ENCODE measurements around the gene DAB2IP. TPM values are rescaled to one million over a fixed set of nuclear protein-coding genes. Genes with fewer than 3 reads are reported as not detected.
A peak's percentile ranks its signal among the peaks of the same experiment; 100 is the strongest.

DAB2IP gene
- total RNA-seq, 1 donor from 2014 or later, result 81.6 TPM

DNA sequence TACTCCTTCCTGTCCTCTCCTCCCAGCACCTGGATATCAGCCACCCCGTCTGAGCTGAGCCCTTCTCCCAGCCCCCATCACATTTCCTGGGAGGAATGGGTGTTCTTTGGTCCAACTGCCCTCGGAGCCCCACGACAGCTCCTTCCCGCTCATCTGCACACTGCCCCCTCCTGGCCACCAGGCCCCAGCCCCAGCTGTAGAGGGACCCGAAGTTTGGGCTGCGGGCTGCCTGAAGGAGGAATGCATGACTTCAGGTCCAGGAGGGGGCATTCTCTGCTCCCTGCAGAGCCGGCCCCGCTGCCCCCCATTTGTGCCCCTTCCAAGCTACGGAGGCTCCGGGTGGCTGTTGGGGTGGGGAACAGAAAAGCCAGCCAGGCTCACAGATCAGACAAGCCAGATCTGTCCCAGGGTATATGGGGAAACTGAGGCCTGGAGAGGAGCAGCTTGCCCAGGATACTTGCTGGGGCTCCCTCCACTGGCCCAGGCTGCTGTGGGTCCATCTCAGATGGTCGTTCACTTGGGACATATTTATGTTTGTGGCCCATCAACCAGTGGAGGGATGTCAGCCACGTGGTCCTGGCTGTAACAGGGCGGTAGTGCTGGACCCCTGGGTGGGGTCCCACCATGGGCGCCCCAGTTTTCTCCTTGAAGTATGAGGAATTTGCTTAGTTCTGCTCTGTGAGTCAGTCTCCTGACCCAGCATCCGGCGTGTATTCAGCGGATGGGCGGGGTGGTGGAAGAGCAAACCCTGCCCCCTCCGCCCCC is 33.1 kb downstream of the DAB2IP start:
- Histone ChIP-seq H3K9me3 (no peaks in the 10 kb centered on the region), H3K4me1 (no peaks in the 10 kb centered on the region), H3K27me3 (no peaks in the 10 kb centered on the region), H3K4me3 (no peak overlapping the region), H3K36me3 (peaks cover 5% of the 10 kb centered on the region), H3K27ac (no peak overlapping the region)
- ATAC-seq (peak; percentile 63), DNase-seq (peak; percentile 80)
- intact Hi-C loops (cut with DNase I), result loop anchor here (5.0 kb wide), 1 partner anchor 308 kb away; no protein-coding TSS in a partner anchor
- TF ChIP-seq, protein P1, sequence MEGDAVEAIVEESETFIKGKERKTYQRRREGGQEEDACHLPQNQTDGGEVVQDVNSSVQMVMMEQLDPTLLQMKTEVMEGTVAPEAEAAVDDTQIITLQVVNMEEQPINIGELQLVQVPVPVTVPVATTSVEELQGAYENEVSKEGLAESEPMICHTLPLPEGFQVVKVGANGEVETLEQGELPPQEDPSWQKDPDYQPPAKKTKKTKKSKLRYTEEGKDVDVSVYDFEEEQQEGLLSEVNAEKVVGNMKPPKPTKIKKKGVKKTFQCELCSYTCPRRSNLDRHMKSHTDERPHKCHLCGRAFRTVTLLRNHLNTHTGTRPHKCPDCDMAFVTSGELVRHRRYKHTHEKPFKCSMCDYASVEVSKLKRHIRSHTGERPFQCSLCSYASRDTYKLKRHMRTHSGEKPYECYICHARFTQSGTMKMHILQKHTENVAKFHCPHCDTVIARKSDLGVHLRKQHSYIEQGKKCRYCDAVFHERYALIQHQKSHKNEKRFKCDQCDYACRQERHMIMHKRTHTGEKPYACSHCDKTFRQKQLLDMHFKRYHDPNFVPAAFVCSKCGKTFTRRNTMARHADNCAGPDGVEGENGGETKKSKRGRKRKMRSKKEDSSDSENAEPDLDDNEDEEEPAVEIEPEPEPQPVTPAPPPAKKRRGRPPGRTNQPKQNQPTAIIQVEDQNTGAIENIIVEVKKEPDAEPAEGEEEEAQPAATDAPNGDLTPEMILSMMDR (IDR thresholded peaks at IDR 0.05), result peak; percentile 63

- Histone ChIP-seq H3K27me3 (no peaks in the 10 kb centered on the region), H3K4me1 (no peaks in the 10 kb centered on the region), H3K27ac (no peak overlapping the region), H3K4me3 (no peak overlapping the region), H3K9me3 (no peaks in the 10 kb centered on the region), H3K36me3 (peaks cover 5% of the 10 kb centered on the region)
- DNase-seq, result peak; percentile 51
- no peak for ATAC-seq
- TF ChIP-seq, protein P1 (IDR thresholded peaks at IDR 0.05), result no peak
- intact Hi-C loops (cut with DNase I), result loop anchor here (5.0 kb wide), 1 partner anchor 307 kb away; no protein-coding TSS in a partner anchor
Observed at GRCh38 chr9:121685146-121685794, 33.8 kb downstream of the DAB2IP start.

GRCh38 chr9:121685795-121686377 is 34.5 kb downstream of the DAB2IP start:
- H3K27ac ChIP-seq, result no peak overlapping the region
- peaks cover 5% of the 10 kb centered on the region for H3K36me3 ChIP-seq
- no peak overlapping the region for H3K4me3 ChIP-seq
- TF ChIP-seq, protein P1 (IDR thresholded peaks at IDR 0.05), result no peak
- H3K4me1 ChIP-seq, result no peaks in the 10 kb centered on the region
- no peaks in the 10 kb centered on the region for H3K27me3 ChIP-seq
- no peaks in the 10 kb centered on the region for H3K9me3 ChIP-seq
- DNase-seq, result peak; percentile 40
- intact Hi-C loops (cut with DNase I), result loop anchor here (5.0 kb wide), 1 partner anchor 306 kb away; no protein-coding TSS in a partner anchor
- ATAC-seq, result no peak

- H3K4me1 ChIP-seq, result peaks cover 5% of the 10 kb centered on the region
- ATAC-seq (peak; percentile 88), DNase-seq (peak; percentile 85)
- no peaks in the 10 kb centered on the region for H3K27me3 ChIP-seq
- no peak overlapping the region for H3K4me3 ChIP-seq
- intact Hi-C loops (cut with DNase I), result loop anchor here (5.0 kb wide), 1 partner anchor 305 kb away; no protein-coding TSS in a partner anchor
- H3K9me3 ChIP-seq, result no peaks in the 10 kb centered on the region
- TF ChIP-seq, protein P1 (IDR thresholded peaks at IDR 0.05), result peak; percentile 88
- no peaks in the 10 kb centered on the region for H3K36me3 ChIP-seq
- H3K27ac ChIP-seq, result no peak overlapping the region
Observed at GRCh38 chr9:121686930-121687541, 35.6 kb downstream of the DAB2IP start.

DNA sequence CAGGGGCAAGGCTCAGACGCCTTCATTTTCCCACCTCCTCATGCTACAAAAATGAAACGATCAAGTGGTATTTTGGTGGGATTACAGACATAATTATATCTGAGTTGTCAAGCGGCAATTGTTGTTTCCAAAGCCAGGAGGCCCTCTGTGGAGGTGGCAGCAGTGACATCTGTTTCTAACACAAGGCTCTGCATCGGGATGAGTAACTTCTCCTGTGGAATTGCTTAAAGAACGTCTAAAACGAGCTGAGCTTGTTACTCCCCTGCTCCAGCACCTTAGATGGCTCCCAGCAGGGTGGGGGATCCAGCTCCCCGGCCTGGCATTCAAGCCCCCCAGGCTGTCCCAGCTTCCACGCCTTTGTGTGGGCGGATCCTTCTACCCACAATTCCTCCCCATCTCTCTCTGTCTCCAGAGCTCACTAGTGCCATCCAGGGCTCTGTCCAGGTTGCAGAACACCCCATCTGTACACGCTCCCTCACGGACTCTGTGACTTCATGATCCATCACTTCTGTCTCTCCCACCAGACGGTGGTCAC is 36.8 kb downstream of the DAB2IP start:
- intact Hi-C loops (cut with DNase I), result loop anchor here (5.0 kb wide), 1 partner anchor 304 kb away; no protein-coding TSS in a partner anchor
- peaks cover 17% of the 10 kb centered on the region for H3K4me1 ChIP-seq
- H3K27ac ChIP-seq, result no peak overlapping the region
- H3K9me3 ChIP-seq, result no peaks in the 10 kb centered on the region
- TF ChIP-seq, protein P1 (IDR thresholded peaks at IDR 0.05), result no peak
- H3K27me3 ChIP-seq, result no peaks in the 10 kb centered on the region
- DNase-seq, result peak; percentile 38
- H3K4me3 ChIP-seq, result no peak overlapping the region
- ATAC-seq, result no peak
- no peaks in the 10 kb centered on the region for H3K36me3 ChIP-seq
